IPS-11a (cell line): ENCODE measurements around the gene LAMA3.

ENCODE experiments used
- H3K4me3 ChIP-seq: one replicate; pipeline ENCODE4 v1.5.1; 2013; ENCODE audit warnings: low read depth, low read length, control low read depth

LAMA3 gene

GRCh38 chr18:23850215-23850614 lies 161.0 kb downstream of the LAMA3 start:
- no peak overlapping the region for H3K4me3 ChIP-seq

GRCh38 chr18:23851470-23852002 lies 162.3 kb downstream of the LAMA3 start:
- H3K4me3 ChIP-seq = no peak overlapping the region

- no peak overlapping the region for H3K4me3 ChIP-seq
These were observed 163.2 kb downstream of the LAMA3 start for GRCh38 chr18:23852236-23853045.

- H3K4me3 ChIP-seq = no peak overlapping the region
These were observed 164.4 kb downstream of the LAMA3 start for GRCh38 chr18:23853448-23854195.

GRCh38 chr18:23855721-23856120 lies 166.5 kb downstream of the LAMA3 start:
- no peak overlapping the region for H3K4me3 ChIP-seq

- H3K4me3 ChIP-seq = no peak overlapping the region
These were observed 167.4 kb downstream of the LAMA3 start for GRCh38 chr18:23856466-23857163.

- no peak overlapping the region for H3K4me3 ChIP-seq
These were observed 167.9 kb downstream of the LAMA3 start for GRCh38 chr18:23857164-23857552.

GRCh38 chr18:23857756-23858155 lies 168.5 kb downstream of the LAMA3 start:
- H3K4me3 ChIP-seq = no peak overlapping the region

- H3K4me3 ChIP-seq = no peak overlapping the region
These were observed 170.4 kb downstream of the LAMA3 start for GRCh38 chr18:23859466-23860336.

- no peak overlapping the region for H3K4me3 ChIP-seq
These were observed 172.1 kb downstream of the LAMA3 start for GRCh38 chr18:23861326-23861725.

- no peak overlapping the region for H3K4me3 ChIP-seq
These were observed 172.7 kb downstream of the LAMA3 start for GRCh38 chr18:23861805-23862470.

GRCh38 chr18:23864624-23865023 lies 175.4 kb downstream of the LAMA3 start:
- no peak overlapping the region for H3K4me3 ChIP-seq

- no peak overlapping the region for H3K4me3 ChIP-seq
These were observed 177.8 kb downstream of the LAMA3 start for GRCh38 chr18:23867006-23867405.

- no peak overlapping the region for H3K4me3 ChIP-seq
These were observed 179.0 kb downstream of the LAMA3 start for GRCh38 chr18:23868136-23868785.

GRCh38 chr18:23870676-23871380 lies 181.6 kb downstream of the LAMA3 start:
- H3K4me3 ChIP-seq = no peak overlapping the region

GRCh38 chr18:23871410-23871809 lies 182.2 kb downstream of the LAMA3 start:
- no peak overlapping the region for H3K4me3 ChIP-seq

- H3K4me3 ChIP-seq = no peak overlapping the region
These were observed 183.7 kb downstream of the LAMA3 start for GRCh38 chr18:23872701-23873550.
